Mammary epithelial cell (primary cell): ENCODE results near the gene GMNN.

Experiments
- CTCF ChIP-seq, 2 donors: IDR thresholded peaks in 1 of 2; conservative IDR thresholded peaks in 1 of 2; 2 replicates each; pipeline ENCODE4 v1.5.1; 2011 to 2012; ENCODE audit warnings: inconsistent platforms in 2 of 2, low read length in 2 of 2, mild to moderate bottlenecking in 2 of 2, control low read depth in 1 of 2, low read depth in 1 of 2; ENCODE audit not compliant: insufficient read depth in 1 of 2; ENCODE audit errors: extremely low read depth in 1 of 2
- EZH2 ChIP-seq: IDR thresholded peaks from 2 replicates; pipeline ENCODE4 v1.6.1; 2012; ENCODE audit warnings: low read length, inconsistent platforms, borderline replicate concordance

GRCh38 chr6:24796616-24797290 lies 22.0 kb downstream of the GMNN start:
- TF ChIP-seq CTCF (conservative IDR thresholded peaks at IDR 0.05 in 1 of 2, IDR thresholded peaks at IDR 0.05 in 1 of 2; ENCODE audit: extremely low read depth in 1 of 2, insufficient read depth in 1 of 2, low read depth in 1 of 2, low read length in 2 of 2) (no peak), EZH2 (no peak)
